ENCODE results near the gene SNORC.

SNORC gene

DNA sequence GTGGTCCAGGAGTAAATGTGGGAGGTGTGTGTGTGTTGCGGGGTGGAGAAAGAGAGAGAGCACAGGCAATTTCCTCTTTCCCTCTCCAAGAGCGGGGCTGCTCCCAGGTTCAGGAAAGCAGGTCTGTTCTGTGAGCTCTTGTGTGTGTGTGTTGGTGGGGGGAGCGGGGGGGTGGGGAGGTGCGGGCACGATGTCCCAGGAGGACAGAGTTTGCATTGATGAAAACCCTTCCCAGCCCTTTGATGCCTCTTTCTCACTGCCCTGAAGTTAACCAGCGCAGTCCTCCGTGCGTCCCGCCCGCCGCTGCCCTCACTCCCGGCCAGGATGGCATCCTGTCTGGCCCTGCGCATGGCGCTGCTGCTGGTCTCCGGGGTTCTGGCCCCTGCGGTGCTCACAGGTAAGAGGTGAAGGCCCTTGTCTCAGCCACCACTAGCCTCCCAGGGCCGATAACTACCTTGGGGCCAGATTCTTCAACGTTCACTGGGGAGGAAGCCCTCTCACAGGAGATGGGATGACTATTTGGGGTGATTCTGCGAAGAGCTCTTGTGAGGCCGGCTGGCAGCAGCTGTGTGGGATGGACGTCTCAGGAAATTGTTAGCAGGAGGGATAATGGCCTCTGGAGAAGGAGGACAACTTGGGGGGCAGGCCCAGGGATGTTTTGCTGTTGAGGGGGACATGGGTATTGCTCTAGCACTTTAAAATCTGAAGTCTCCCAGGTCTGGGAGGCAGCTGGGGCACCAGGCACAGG lies at the start of gene SNORC:
TSS of gene SNORC (plus strand) at position 247 of the 748 bp plus-strand sequence. CDS start at position 325, 78 bp downstream.
- TF ChIP-seq, protein P1, sequence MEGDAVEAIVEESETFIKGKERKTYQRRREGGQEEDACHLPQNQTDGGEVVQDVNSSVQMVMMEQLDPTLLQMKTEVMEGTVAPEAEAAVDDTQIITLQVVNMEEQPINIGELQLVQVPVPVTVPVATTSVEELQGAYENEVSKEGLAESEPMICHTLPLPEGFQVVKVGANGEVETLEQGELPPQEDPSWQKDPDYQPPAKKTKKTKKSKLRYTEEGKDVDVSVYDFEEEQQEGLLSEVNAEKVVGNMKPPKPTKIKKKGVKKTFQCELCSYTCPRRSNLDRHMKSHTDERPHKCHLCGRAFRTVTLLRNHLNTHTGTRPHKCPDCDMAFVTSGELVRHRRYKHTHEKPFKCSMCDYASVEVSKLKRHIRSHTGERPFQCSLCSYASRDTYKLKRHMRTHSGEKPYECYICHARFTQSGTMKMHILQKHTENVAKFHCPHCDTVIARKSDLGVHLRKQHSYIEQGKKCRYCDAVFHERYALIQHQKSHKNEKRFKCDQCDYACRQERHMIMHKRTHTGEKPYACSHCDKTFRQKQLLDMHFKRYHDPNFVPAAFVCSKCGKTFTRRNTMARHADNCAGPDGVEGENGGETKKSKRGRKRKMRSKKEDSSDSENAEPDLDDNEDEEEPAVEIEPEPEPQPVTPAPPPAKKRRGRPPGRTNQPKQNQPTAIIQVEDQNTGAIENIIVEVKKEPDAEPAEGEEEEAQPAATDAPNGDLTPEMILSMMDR (conservative IDR thresholded peaks at IDR 0.05; ENCODE audit: low read depth, low read length) = no peak
- DNase-seq (ENCODE audit: low read depth) = no peak
- no peak within 1 kb of the TSS for H3K4me3 ChIP-seq (ENCODE audit: low read length)

DNA sequence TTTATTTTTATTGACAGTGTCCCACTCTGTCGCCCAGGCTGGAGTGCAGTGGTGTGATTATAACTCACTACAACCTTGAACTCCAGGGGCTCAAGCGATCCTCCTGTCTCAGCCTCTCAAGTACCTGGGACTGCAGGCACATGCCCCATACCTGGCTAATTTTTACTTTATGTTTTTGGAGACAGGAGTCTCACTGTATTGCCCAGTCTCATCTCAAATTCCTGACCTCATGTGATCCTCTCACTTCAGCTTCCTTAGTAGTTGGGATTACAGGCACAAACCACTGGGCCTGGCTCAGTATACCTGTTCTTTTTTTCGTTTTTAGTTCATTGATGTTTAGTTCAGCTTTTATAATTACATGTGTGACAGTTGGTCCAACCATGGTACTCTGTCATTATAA lies 40.1 kb upstream of the SNORC start:
- H3K4me3 ChIP-seq (ENCODE audit: low read length) = no peak overlapping the region
- TF ChIP-seq, protein P1 (conservative IDR thresholded peaks at IDR 0.05; ENCODE audit: low read depth, low read length) = no peak
- DNase-seq (ENCODE audit: low read depth) = no peak

DNA sequence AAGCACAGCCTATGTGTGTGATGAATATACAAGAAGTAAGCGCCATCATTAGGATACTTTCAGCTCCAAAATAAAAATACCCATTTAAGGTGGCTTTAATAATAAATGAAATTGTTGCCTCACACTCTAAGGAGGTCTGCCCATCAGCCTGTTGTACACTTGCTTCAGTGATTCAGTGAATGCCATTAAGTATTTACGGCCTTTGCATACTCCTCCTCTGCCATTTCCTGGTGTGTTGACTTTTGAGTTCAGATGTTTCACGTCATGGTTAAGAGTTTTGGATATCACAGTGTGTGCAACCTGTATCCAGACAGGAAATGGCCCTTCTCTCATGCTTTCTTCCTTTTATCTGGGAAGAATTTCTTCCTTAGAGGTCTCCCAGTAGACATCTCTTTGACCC lies 38.6 kb upstream of the SNORC start:
- TF ChIP-seq, protein P1 (conservative IDR thresholded peaks at IDR 0.05; ENCODE audit: low read depth, low read length) = no peak
- no peak overlapping the region for H3K4me3 ChIP-seq (ENCODE audit: low read length)
- no peak for DNase-seq (ENCODE audit: low read depth)

DNA sequence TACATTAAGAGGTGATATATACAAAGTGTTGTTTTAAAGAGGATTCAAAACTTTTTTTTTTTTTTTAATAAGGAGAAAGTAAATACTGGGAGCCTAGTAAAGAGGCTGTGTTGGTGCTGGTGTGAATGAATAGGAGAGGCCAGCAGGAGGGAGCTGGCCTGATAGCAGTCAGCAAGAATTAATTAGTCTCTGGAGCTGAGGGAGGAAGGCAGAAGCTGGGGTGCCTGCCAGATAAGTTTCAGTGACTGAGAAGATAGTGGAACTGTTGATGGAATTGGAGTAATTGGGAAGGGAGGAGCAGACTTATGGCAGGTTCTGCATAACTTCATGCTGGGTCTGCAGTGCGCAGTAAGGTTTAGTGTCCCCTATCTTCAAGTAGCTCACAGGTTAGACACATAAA lies 36.2 kb upstream of the SNORC start:
- DNase-seq (ENCODE audit: low read depth) = no peak
- TF ChIP-seq, protein P1 (conservative IDR thresholded peaks at IDR 0.05; ENCODE audit: low read depth, low read length) = no peak
- no peak overlapping the region for H3K4me3 ChIP-seq (ENCODE audit: low read length)

DNA sequence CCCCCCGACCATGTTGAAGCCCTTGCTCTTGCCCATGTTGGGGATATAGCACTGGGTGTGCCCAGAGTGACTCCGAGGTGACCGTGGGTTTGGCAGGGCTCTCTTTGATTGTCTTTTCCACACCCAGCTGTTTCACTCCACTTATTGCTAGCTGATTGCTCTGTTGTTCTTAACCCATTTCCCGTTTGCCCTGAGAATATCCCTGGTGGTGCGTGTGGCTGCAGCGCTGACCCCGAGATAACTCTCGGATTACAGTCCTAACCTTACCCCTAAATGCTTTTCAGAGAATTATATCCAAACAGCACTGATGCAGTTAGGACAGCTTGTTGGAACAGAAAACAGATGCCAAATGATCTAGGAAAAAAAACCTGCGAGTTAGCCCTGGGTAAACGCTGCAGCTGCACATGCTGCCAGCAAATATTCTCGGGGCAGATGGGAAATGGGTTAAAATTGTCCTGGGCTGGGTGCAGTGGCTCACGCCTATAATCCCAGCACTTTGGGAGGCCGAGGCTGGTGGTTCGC lies 34.3 kb upstream of the SNORC start:
- no peak for DNase-seq (ENCODE audit: low read depth)

DNA sequence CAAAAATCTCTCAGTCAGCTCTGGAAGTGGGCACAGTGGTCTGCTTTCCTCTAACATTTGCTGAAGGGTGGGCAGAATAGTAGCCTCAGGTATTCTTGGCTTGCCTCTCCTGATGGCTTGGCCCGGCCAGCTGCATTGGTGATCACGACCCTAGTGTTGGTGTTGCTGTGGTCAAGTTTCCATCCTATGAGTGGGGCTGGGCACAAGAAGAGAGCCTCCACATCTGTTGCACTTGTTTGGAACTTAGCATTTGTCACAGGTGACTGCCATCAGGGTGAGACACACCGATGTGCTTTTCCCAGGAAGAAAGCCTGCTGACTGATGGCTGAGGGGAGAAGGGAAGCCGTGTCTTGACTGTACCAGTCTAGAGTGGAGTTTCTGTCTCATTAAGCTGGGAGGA lies 33.1 kb upstream of the SNORC start:
- H3K4me3 ChIP-seq (ENCODE audit: low read length) = no peak overlapping the region
- no peak for DNase-seq (ENCODE audit: low read depth)
- TF ChIP-seq, protein P1 (conservative IDR thresholded peaks at IDR 0.05; ENCODE audit: low read depth, low read length) = no peak

More for the DNA sequence above, 34.3 kb upstream of the SNORC start:
- TF ChIP-seq, protein P1 (conservative IDR thresholded peaks at IDR 0.05; ENCODE audit: low read depth, low read length) = no peak
- no peak overlapping the region for H3K4me3 ChIP-seq (ENCODE audit: low read length)

DNA sequence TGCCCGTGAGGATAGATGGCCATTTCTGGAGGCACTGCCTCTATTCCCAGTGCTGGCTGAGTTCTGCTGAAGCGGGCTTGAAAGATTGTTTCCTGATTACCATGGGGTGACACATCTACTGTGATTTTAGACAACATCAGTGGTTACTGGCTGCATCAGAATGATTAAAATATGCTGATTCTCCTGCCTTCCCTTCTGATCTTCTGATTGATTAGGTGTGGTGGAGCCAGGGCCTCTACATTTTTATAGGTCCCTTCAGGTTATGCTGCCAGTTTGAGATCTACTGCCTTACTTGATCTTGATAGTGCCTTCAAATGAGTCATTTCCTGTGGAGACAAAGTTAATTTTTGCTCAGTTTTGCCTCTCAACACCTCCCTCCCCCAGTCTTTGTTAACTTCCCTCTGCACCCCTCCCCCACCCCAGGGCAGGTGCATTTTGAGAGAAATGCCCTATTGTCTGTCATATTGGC lies 31.6 kb upstream of the SNORC start:
- no peak for DNase-seq (ENCODE audit: low read depth)
- TF ChIP-seq, protein P1 (conservative IDR thresholded peaks at IDR 0.05; ENCODE audit: low read depth, low read length) = no peak
- H3K4me3 ChIP-seq (ENCODE audit: low read length) = no peak overlapping the region

Data from retinal pigment epithelial cell (primary cell).